HCT116 (cell line): ENCODE results near the gene CATSPERD.

Source experiments
- EGR1 ChIP-seq: IDR thresholded peaks from 2 replicates; pipeline ENCODE4 v1.6.1; 2012; ENCODE audit warnings: low read depth
- TF ChIP-seq, protein P1 (sequence below), 3 experiments: fragments of 200-600 bp in 1 of 3; sonication (generic) in 1 of 3; IDR thresholded peaks in 2 of 3; conservative IDR thresholded peaks in 1 of 3; 2 replicates each; pipeline ENCODE4 v1.5.1; 2012 to 2017; ENCODE audit warnings: low read depth in 2 of 3, low read length in 2 of 3, antibody characterized with exemption in 1 of 3, borderline replicate concordance in 1 of 3, control low read depth in 1 of 3, mild to moderate bottlenecking in 1 of 3, mixed read lengths in 1 of 3, mixed run types in 1 of 3, moderate library complexity in 1 of 3; ENCODE audit not compliant: insufficient read depth in 1 of 3

DNA sequence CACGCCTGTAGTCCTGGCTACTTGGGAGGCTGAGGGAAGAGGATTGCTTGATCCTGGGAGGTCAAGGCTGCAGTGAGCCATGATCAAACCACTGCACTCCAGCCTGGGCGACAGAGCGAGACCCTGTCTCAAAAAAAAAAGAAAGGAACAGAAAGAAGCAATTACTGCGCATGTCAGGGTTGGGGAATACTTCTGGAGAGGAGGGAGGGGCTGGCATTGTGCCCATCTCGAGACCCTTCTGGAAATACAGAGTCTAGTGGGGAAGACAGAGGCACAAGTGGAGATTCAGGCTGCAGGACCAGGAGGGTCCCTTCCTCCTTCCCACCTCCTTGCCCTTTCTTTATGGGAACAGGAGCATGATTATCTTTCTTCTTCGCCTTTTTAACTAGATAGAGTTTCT is 33.3 kb downstream of the CATSPERD start:
- TF ChIP-seq, protein P1, sequence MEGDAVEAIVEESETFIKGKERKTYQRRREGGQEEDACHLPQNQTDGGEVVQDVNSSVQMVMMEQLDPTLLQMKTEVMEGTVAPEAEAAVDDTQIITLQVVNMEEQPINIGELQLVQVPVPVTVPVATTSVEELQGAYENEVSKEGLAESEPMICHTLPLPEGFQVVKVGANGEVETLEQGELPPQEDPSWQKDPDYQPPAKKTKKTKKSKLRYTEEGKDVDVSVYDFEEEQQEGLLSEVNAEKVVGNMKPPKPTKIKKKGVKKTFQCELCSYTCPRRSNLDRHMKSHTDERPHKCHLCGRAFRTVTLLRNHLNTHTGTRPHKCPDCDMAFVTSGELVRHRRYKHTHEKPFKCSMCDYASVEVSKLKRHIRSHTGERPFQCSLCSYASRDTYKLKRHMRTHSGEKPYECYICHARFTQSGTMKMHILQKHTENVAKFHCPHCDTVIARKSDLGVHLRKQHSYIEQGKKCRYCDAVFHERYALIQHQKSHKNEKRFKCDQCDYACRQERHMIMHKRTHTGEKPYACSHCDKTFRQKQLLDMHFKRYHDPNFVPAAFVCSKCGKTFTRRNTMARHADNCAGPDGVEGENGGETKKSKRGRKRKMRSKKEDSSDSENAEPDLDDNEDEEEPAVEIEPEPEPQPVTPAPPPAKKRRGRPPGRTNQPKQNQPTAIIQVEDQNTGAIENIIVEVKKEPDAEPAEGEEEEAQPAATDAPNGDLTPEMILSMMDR (IDR thresholded peaks at IDR 0.05 in 2 of 3, conservative IDR thresholded peaks at IDR 0.05 in 1 of 3; ENCODE audit: borderline replicate concordance in 1 of 3, insufficient read depth in 1 of 3, low read depth in 2 of 3, low read length in 2 of 3): no peak
- TF ChIP-seq EGR1: no peak
